ENCODE data around the gene CADPS2.

GRCh38 chr7:122699017-122699416 lies 187.2 kb downstream of the CADPS2 start, which contains the start of gene RNF133:
- TF ChIP-seq CTCF (IDR thresholded peaks at IDR 0.05; ENCODE audit: low read depth, low read length, missing input control) (no peak), TAF1 (conservative IDR thresholded peaks at IDR 0.05) (no peak), HNF4A (conservative IDR thresholded peaks at IDR 0.05) (no peak), ATF3 (IDR thresholded peaks at IDR 0.05) (no peak), MAX (IDR thresholded peaks at IDR 0.05) (no peak), SP1 (IDR thresholded peaks at IDR 0.05) (no peak), RAD21 (IDR thresholded peaks at IDR 0.05) (no peak), ZBTB33 (IDR thresholded peaks at IDR 0.05) (no peak), GABPA (IDR thresholded peaks at IDR 0.05 in 1 of 2, conservative IDR thresholded peaks at IDR 0.05 in 1 of 2) (no peak), REST (IDR thresholded peaks at IDR 0.05) (no peak), EGR1 (IDR thresholded peaks at IDR 0.05; ENCODE audit: low read depth in 2 of 2) (no peak), YY1 (IDR thresholded peaks at IDR 0.05) (no peak), RXRA (IDR thresholded peaks at IDR 0.05) (no peak)

Measured in liver (tissue), 3 donors.